Neural crest cell (in vitro differentiated cells): ENCODE results near the gene UBA6. TPM values are rescaled to one million over a fixed set of nuclear protein-coding genes. Genes with fewer than 3 reads are reported as not detected.

Experiments
- DNase-seq: peaks from one replicate; pipeline ENCODE4 v3.0.0; 2021; ENCODE audit warnings: low read depth, mixed read lengths, low spot score
- H3K27ac Mint-ChIP-seq: one replicate; pipeline ENCODE4 v1.8.0; 2021; ENCODE audit warnings: mild to moderate bottlenecking, mixed read lengths; ENCODE audit not compliant: unreplicated experiment
- H3K27me3 Mint-ChIP-seq: 2 replicates; pipeline ENCODE4 v1.8.0; 2021; ENCODE audit warnings: low read depth, mild to moderate bottlenecking, mixed read lengths
- H3K36me3 Mint-ChIP-seq: 2 replicates; pipeline ENCODE4 v1.8.0; 2021; ENCODE audit warnings: low read depth, mild to moderate bottlenecking, mixed read lengths
- H3K4me1 Mint-ChIP-seq: 2 replicates; pipeline ENCODE4 v1.8.0; 2021; ENCODE audit warnings: mixed read lengths
- H3K4me3 Mint-ChIP-seq: one replicate; pipeline ENCODE4 v1.8.0; 2021; ENCODE audit warnings: mild to moderate bottlenecking, mixed read lengths
- H3K9me3 Mint-ChIP-seq: 2 replicates; pipeline ENCODE4 v1.8.0; 2021; ENCODE audit warnings: mixed read lengths
- CTCF ChIP-seq: fragments of 200-600 bp; sonication (generic); conservative IDR thresholded peaks from 2 replicates; pipeline ENCODE4 v1.5.0; 2021; ENCODE audit warnings: antibody characterized with exemption, mild to moderate bottlenecking
- total RNA-seq: library from RNA; stranded (reverse); gene quantifications from 2 replicates; pipeline ENCODE4 v1.2.1, GENCODE V29; 2021

The UBA6 gene
- total RNA-seq, 1 donor from 2014 or later: 72.9 TPM

- TF ChIP-seq CTCF: no peak
- DNase-seq: no peak
- no peak overlapping the region for H3K4me3 Mint-ChIP-seq
- no peak overlapping the region for H3K27ac Mint-ChIP-seq
- no peaks in the 10 kb centered on the region for H3K27me3 Mint-ChIP-seq
- no peaks in the 10 kb centered on the region for H3K4me1 Mint-ChIP-seq
- peaks cover 15% of the 10 kb centered on the region for H3K9me3 Mint-ChIP-seq
- peaks cover 6% of the 10 kb centered on the region for H3K36me3 Mint-ChIP-seq
Measured at GRCh38 chr4:67593741-67594175, 107.2 kb downstream of the UBA6 start.

GRCh38 chr4:67587156-67587555 is 113.8 kb downstream of the UBA6 start:
- H3K4me3 Mint-ChIP-seq: no peak overlapping the region
- DNase-seq: no peak
- peaks cover 15% of the 10 kb centered on the region for H3K4me1 Mint-ChIP-seq
- H3K9me3 Mint-ChIP-seq: peaks cover 3% of the 10 kb centered on the region
- H3K27ac Mint-ChIP-seq: no peak overlapping the region
- H3K36me3 Mint-ChIP-seq: no peaks in the 10 kb centered on the region
- TF ChIP-seq CTCF: no peak
- no peaks in the 10 kb centered on the region for H3K27me3 Mint-ChIP-seq

GRCh38 chr4:67584496-67584895 is 116.5 kb downstream of the UBA6 start:
- Mint-ChIP-seq H3K9me3 (peaks cover 3% of the 10 kb centered on the region), H3K36me3 (no peaks in the 10 kb centered on the region), H3K4me3 (peak overlapping the region; percentile 7), H3K27me3 (no peaks in the 10 kb centered on the region), H3K4me1 (peaks cover 18% of the 10 kb centered on the region), H3K27ac (no peak overlapping the region)
- TF ChIP-seq CTCF: no peak
- DNase-seq: no peak

GRCh38 chr4:67581913-67582312 is 119.0 kb downstream of the UBA6 start:
- Mint-ChIP-seq H3K9me3 (no peaks in the 10 kb centered on the region), H3K4me1 (peaks cover 18% of the 10 kb centered on the region), H3K4me3 (no peak overlapping the region), H3K36me3 (no peaks in the 10 kb centered on the region), H3K27ac (no peak overlapping the region), H3K27me3 (no peaks in the 10 kb centered on the region)
- DNase-seq: no peak
- no peak for TF ChIP-seq CTCF

- Mint-ChIP-seq H3K9me3 (no peaks in the 10 kb centered on the region), H3K27me3 (no peaks in the 10 kb centered on the region), H3K36me3 (no peaks in the 10 kb centered on the region), H3K4me1 (peaks cover 18% of the 10 kb centered on the region), H3K4me3 (no peak overlapping the region), H3K27ac (peak overlapping the region; percentile 39)
- TF ChIP-seq CTCF: no peak
- no peak for DNase-seq
Measured at GRCh38 chr4:67581208-67581857, 119.6 kb downstream of the UBA6 start.
